SU-DHL-6 (cell line): ENCODE measurements around the gene CXCR6.

Experiments used
- H2AFZ ChIP-seq: fragments of 200-600 bp; sonication (generic); 2 replicates; pipeline ENCODE4 v1.6.1; 2014; ENCODE audit warnings: low read depth, mild to moderate bottlenecking, moderate library complexity, mixed read lengths, antibody characterized with exemption, low read length; ENCODE audit not compliant: severe bottlenecking
- H3F3A ChIP-seq: fragments of 200-600 bp; shearing (Covaris generic); 2 replicates; pipeline ENCODE4 v1.6.0; 2016; ENCODE audit warnings: antibody characterized with exemption, mild to moderate bottlenecking; ENCODE audit not compliant: insufficient read depth
- H3K27ac ChIP-seq: fragments of 200-600 bp; sonication (generic); 2 replicates; pipeline ENCODE4 v1.5.1; 2016; ENCODE audit warnings: low read depth, mild to moderate bottlenecking, low read length, moderate library complexity, mixed read lengths
- H3K27me3 ChIP-seq: fragments of 200-600 bp; sonication (generic), shearing (Covaris generic); 2 replicates; pipeline ENCODE4 v1.6.0; 2014; ENCODE audit warnings: mild to moderate bottlenecking, low read length
- H3K36me3 ChIP-seq: fragments of 200-600 bp; sonication (generic); 2 replicates; pipeline ENCODE4 v1.6.1; 2014; ENCODE audit warnings: mild to moderate bottlenecking, low read length, mixed read lengths
- H3K4me2 ChIP-seq: fragments of 300-600, 200-600 bp; shearing (Covaris generic), sonication (generic); 2 replicates; pipeline ENCODE4 v1.6.0; 2014; ENCODE audit warnings: low read length, low read depth, mild to moderate bottlenecking; ENCODE audit not compliant: poor library complexity, severe bottlenecking
- H3K4me3 ChIP-seq: fragments of 200-600 bp; sonication (generic); 2 replicates; pipeline ENCODE4 v1.5.1; 2014; ENCODE audit warnings: antibody characterized with exemption, low read length, mild to moderate bottlenecking, mixed read lengths; ENCODE audit not compliant: insufficient read depth, poor library complexity, severe bottlenecking
- H3K79me2 ChIP-seq: fragments of 200-600 bp; sonication (generic); 2 replicates; pipeline ENCODE4 v1.6.1; 2014; ENCODE audit warnings: mild to moderate bottlenecking, low read length, moderate library complexity; ENCODE audit not compliant: insufficient read depth
- H3K9ac ChIP-seq: fragments of 200-600 bp; sonication (generic); 2 replicates; pipeline ENCODE4 v1.7.0; 2014; ENCODE audit warnings: mild to moderate bottlenecking, low read length
- H3K9me2 ChIP-seq: fragments of 200-600 bp; sonication (generic); replicated peaks from 2 replicates; pipeline ENCODE4 v1.6.1; 2014; ENCODE audit warnings: low read length; ENCODE audit not compliant: insufficient read depth
- H3K9me3 ChIP-seq: fragments of 200-600 bp; sonication (generic); 2 replicates; pipeline ENCODE4 v1.6.1; 2014; ENCODE audit warnings: low read length, mixed read lengths; ENCODE audit not compliant: insufficient read depth
- H4K20me1 ChIP-seq: fragments of 200-600 bp; sonication (generic); 2 replicates; pipeline ENCODE4 v1.6.1; 2014; ENCODE audit warnings: low read depth, mild to moderate bottlenecking, antibody characterized with exemption, low read length, moderate library complexity, mixed read lengths
- EZH2phosphoT487 ChIP-seq: fragments of 200-600 bp; sonication (generic), shearing (Covaris generic); conservative IDR thresholded peaks from 2 replicates; pipeline ENCODE4 v1.6.1; 2018; ENCODE audit warnings: mild to moderate bottlenecking, antibody characterized with exemption, low read length, moderate library complexity, mixed read lengths
- TF ChIP-seq, protein P1 (sequence below): fragments of 200-600 bp; sonication (generic); IDR thresholded peaks from one replicate; pipeline ENCODE4 v1.5.1; 2017; ENCODE audit warnings: antibody characterized with exemption, mild to moderate bottlenecking, low read length, moderate library complexity; ENCODE audit not compliant: insufficient read depth, poor library complexity, severe bottlenecking

Gene CXCR6

GRCh38 chr3:45988804-45989203, 45.5 kb downstream of the CXCR6 start:
- no peak overlapping the region for H3K27ac ChIP-seq

DNA sequence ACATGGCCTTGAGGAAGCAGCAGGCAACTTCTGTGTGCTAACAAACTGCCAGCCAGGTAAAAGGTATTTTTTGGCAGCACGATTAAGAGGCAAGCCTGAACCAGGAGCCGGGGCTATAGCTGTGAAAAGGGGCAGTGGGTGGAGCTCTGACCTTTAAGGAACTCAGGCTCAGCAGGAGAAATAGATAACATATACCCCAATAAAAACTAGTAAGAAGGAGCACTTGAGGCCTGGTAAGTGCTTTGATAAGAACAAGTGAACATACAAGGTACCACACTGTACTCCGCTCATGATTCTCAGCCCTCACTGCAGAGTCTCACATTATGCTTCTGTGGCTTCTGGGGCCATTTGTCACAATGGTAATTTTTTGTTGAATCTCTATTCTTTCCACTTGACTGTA, 46.9 kb downstream of the CXCR6 start:
- Histone ChIP-seq H3F3A (no peaks in the 10 kb centered on the region), H3K9me3 (no peaks in the 10 kb centered on the region), H3K9ac (no peak overlapping the region), H3K4me3 (no peak overlapping the region), H4K20me1 (no peaks in the 10 kb centered on the region), H3K27me3 (no peaks in the 10 kb centered on the region), H3K27ac (no peak overlapping the region), H2AFZ (no peak overlapping the region), H3K79me2 (peaks cover 68% of the 10 kb centered on the region), H3K36me3 (no peaks in the 10 kb centered on the region), H3K9me2 (no peaks in the 10 kb centered on the region), H3K4me2 (no peak overlapping the region)
- TF ChIP-seq, protein P1, sequence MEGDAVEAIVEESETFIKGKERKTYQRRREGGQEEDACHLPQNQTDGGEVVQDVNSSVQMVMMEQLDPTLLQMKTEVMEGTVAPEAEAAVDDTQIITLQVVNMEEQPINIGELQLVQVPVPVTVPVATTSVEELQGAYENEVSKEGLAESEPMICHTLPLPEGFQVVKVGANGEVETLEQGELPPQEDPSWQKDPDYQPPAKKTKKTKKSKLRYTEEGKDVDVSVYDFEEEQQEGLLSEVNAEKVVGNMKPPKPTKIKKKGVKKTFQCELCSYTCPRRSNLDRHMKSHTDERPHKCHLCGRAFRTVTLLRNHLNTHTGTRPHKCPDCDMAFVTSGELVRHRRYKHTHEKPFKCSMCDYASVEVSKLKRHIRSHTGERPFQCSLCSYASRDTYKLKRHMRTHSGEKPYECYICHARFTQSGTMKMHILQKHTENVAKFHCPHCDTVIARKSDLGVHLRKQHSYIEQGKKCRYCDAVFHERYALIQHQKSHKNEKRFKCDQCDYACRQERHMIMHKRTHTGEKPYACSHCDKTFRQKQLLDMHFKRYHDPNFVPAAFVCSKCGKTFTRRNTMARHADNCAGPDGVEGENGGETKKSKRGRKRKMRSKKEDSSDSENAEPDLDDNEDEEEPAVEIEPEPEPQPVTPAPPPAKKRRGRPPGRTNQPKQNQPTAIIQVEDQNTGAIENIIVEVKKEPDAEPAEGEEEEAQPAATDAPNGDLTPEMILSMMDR = no peak
- no peak for TF ChIP-seq EZH2phosphoT487

More at GRCh38 chr3:45988804-45989203, 45.5 kb downstream of the CXCR6 start:
- Histone ChIP-seq H3K9ac (no peak overlapping the region), H3K4me3 (no peak overlapping the region), H4K20me1 (no peaks in the 10 kb centered on the region), H3K79me2 (peaks cover 59% of the 10 kb centered on the region), H3K27me3 (no peaks in the 10 kb centered on the region), H3K9me2 (no peaks in the 10 kb centered on the region), H3K36me3 (no peaks in the 10 kb centered on the region), H3K4me2 (no peak overlapping the region), H2AFZ (no peak overlapping the region), H3F3A (no peaks in the 10 kb centered on the region), H3K9me3 (no peaks in the 10 kb centered on the region)
- TF ChIP-seq, protein P1 = no peak
- no peak for TF ChIP-seq EZH2phosphoT487

GRCh38 chr3:45991341-45991740, 48.1 kb downstream of the CXCR6 start:
- no peaks in the 10 kb centered on the region for H3K9me3 ChIP-seq
- no peaks in the 10 kb centered on the region for H3K27me3 ChIP-seq
- no peaks in the 10 kb centered on the region for H3F3A ChIP-seq
- H3K36me3 ChIP-seq = no peaks in the 10 kb centered on the region
- no peaks in the 10 kb centered on the region for H3K9me2 ChIP-seq
- H4K20me1 ChIP-seq = no peaks in the 10 kb centered on the region
- no peak for TF ChIP-seq EZH2phosphoT487
- TF ChIP-seq, protein P1 = no peak
- no peak overlapping the region for H3K4me3 ChIP-seq
- H3K27ac ChIP-seq = no peak overlapping the region
- no peak overlapping the region for H3K9ac ChIP-seq
- H3K4me2 ChIP-seq = no peak overlapping the region
- peaks cover 64% of the 10 kb centered on the region for H3K79me2 ChIP-seq
- H2AFZ ChIP-seq = no peak overlapping the region
